IMR-90 (cell line): Measurements from ENCODE around the gene EBLN2. TPM values are rescaled to one million over a fixed set of nuclear protein-coding genes. Genes with fewer than 3 reads are reported as not detected.

Experiments
- ATAC-seq: fragments of 200-7000 bp; cut with Tn5 transposase; 2 replicates; pipeline ENCODE4 v1.9.1; 2020; ENCODE audit warnings: low read depth, mild to moderate bottlenecking, moderate library complexity
- BruUV-seq: library from RNA; stranded (reverse); fragments of 400-500 nt; replicated peaks from 2 replicates; lab custom pipeline; 2021; lab: Mats Ljungman, UMichigan
- CTCF ChIA-PET: fragments of 300-600 bp; formaldehyde crosslinking; extraction: SDS; loops from one replicate; lab custom pipeline; 2021; ENCODE audit warnings: antibody characterized with exemption; lab: Yijun Ruan, JAX
- POLR2A ChIA-PET: fragments of 300-600 bp; sonication (Branson Sonifier 250); formaldehyde crosslinking; loops from one replicate; lab custom pipeline; 2022; ENCODE audit warnings: antibody characterized with exemption; ENCODE audit not compliant: unreplicated experiment; lab: Charles Lee
- DNase-seq: peaks from one replicate; pipeline ENCODE4 v3.0.0; 2013
- H2AFZ ChIP-seq: replicated peaks from 2 replicates; pipeline ENCODE3; 2013; ENCODE audit warnings: low read length, mild to moderate bottlenecking; ENCODE audit not compliant: poor library complexity
- H2AK5ac ChIP-seq: 2 replicates; pipeline ENCODE4 v1.6.1; 2013; ENCODE audit warnings: low read depth, low read length, inconsistent platforms
- H2AK9ac ChIP-seq: replicated peaks from 2 replicates; pipeline ENCODE3; 2013; ENCODE audit warnings: mild to moderate bottlenecking, low read depth, low read length, moderate library complexity; ENCODE audit not compliant: poor library complexity
- H2BK120ac ChIP-seq: 2 replicates; pipeline ENCODE4 v1.6.1; 2013; ENCODE audit warnings: low read depth, low read length, inconsistent platforms
- H2BK15ac ChIP-seq: 3 replicates; pipeline ENCODE4 v1.6.1; 2013; ENCODE audit warnings: low read depth, low read length, inconsistent platforms
- H2BK20ac ChIP-seq: 2 replicates; pipeline ENCODE4 v1.6.1; 2013; ENCODE audit warnings: low read depth, mild to moderate bottlenecking, inconsistent platforms, low read length, moderate library complexity
- H2BK5ac ChIP-seq: 2 replicates; pipeline ENCODE4 v1.6.1; 2013; ENCODE audit warnings: mild to moderate bottlenecking, low read depth, low read length, inconsistent platforms; ENCODE audit not compliant: poor library complexity, severe bottlenecking
- H3K14ac ChIP-seq: replicated peaks from 2 replicates; pipeline ENCODE4 v1.6.1; 2013; ENCODE audit warnings: low read depth, low read length, inconsistent platforms
- H3K18ac ChIP-seq: 2 replicates; pipeline ENCODE4 v1.6.1; 2013; ENCODE audit warnings: low read depth, low read length, control low read depth
- H3K23ac ChIP-seq: 2 replicates; pipeline ENCODE4 v1.6.1; 2013; ENCODE audit warnings: low read depth, low read length, inconsistent platforms
- H3K27ac ChIP-seq: 2 replicates; pipeline ENCODE4 v1.5.1; 2013; ENCODE audit warnings: mild to moderate bottlenecking, control low read depth, low read length; ENCODE audit not compliant: insufficient read depth
- H3K27me3 ChIP-seq: 2 replicates; pipeline ENCODE4 v1.6.1; 2013; ENCODE audit warnings: low read length; ENCODE audit not compliant: control insufficient read depth, insufficient read depth
- H3K36me3 ChIP-seq: 2 replicates; pipeline ENCODE4 v1.6.1; 2013; ENCODE audit warnings: low read length, mixed read lengths; ENCODE audit not compliant: control insufficient read depth, insufficient read depth
- H3K4ac ChIP-seq: 2 replicates; pipeline ENCODE4 v1.6.1; 2013; ENCODE audit warnings: low read depth, low read length, inconsistent platforms
- H3K4me1 ChIP-seq: 2 replicates; pipeline ENCODE4 v1.6.1; 2013; ENCODE audit warnings: low read length, mixed read lengths; ENCODE audit not compliant: control insufficient read depth, insufficient read depth
- H3K4me2 ChIP-seq: 2 replicates; pipeline ENCODE4 v1.6.1; 2013; ENCODE audit warnings: low read depth, mild to moderate bottlenecking, control low read depth, low read length, moderate library complexity
- H3K4me3 ChIP-seq: 2 replicates; pipeline ENCODE4 v1.5.1; 2013; ENCODE audit warnings: low read depth, mild to moderate bottlenecking, control low read depth, low read length, moderate library complexity; ENCODE audit not compliant: insufficient read depth
- H3K56ac ChIP-seq: 2 replicates; pipeline ENCODE4 v1.6.1; 2013; ENCODE audit warnings: low read length, inconsistent platforms; ENCODE audit not compliant: insufficient read depth; ENCODE audit errors: extremely low read depth
- H3K79me1 ChIP-seq, 2 experiments: 2 replicates each; pipeline ENCODE4 v1.6.1; 2013; ENCODE audit warnings: low read length in 2 of 2, inconsistent platforms in 1 of 2, low read depth in 1 of 2
- H3K9ac ChIP-seq: 2 replicates; pipeline ENCODE4 v1.6.1; 2013; ENCODE audit warnings: low read depth, low read length, control low read depth
- H3K9me1 ChIP-seq: 2 replicates; pipeline ENCODE4 v1.6.1; 2013; ENCODE audit warnings: low read length, inconsistent platforms; ENCODE audit not compliant: insufficient read depth
- H3K9me3 ChIP-seq: 2 replicates; pipeline ENCODE4 v1.6.1; 2013; ENCODE audit warnings: low read length; ENCODE audit not compliant: control insufficient read depth, insufficient read depth
- H4K20me1 ChIP-seq: 2 replicates; pipeline ENCODE4 v1.6.1; 2013; ENCODE audit warnings: low read length, inconsistent platforms; ENCODE audit not compliant: insufficient read depth
- H4K5ac ChIP-seq: 2 replicates; pipeline ENCODE4 v1.6.1; 2013; ENCODE audit warnings: mild to moderate bottlenecking, low read depth, low read length, control low read depth
- H4K8ac ChIP-seq, 2 experiments: 2 replicates each; pipeline ENCODE4 v1.6.1; 2013; ENCODE audit warnings: low read depth in 2 of 2, low read length in 2 of 2, control low read depth in 1 of 2, inconsistent platforms in 1 of 2
- H4K91ac ChIP-seq: 2 replicates; pipeline ENCODE4 v1.6.1; 2013; ENCODE audit warnings: low read depth, low read length, inconsistent platforms; ENCODE audit not compliant: insufficient read depth
- BHLHE40 ChIP-seq: fragments of 150-350 bp; IDR thresholded peaks from 2 replicates; pipeline ENCODE4 v1.6.1; 2016; ENCODE audit warnings: mild to moderate bottlenecking, low read depth, low read length
- CEBPB ChIP-seq: IDR thresholded peaks from 2 replicates; pipeline ENCODE4 v1.6.1; 2012; ENCODE audit warnings: low read depth, low read length, improper control_type of control experiment
- CHD1 ChIP-seq: IDR thresholded peaks from 2 replicates; pipeline ENCODE4 v1.6.1; 2012; ENCODE audit warnings: low read depth, low read length, improper control_type of control experiment
- CTCF ChIP-seq: conservative IDR thresholded peaks from 2 replicates; pipeline ENCODE4 v1.5.1; 2012; ENCODE audit warnings: mild to moderate bottlenecking, low read depth, low read length, improper control_type of control experiment
- ELK1 ChIP-seq: fragments of 150-350 bp; IDR thresholded peaks from 2 replicates; pipeline ENCODE4 v1.6.1; 2016; ENCODE audit warnings: low read depth, mild to moderate bottlenecking, low read length, moderate library complexity, borderline replicate concordance
- FOS ChIP-seq: fragments of 150-350 bp; IDR thresholded peaks from 2 replicates; pipeline ENCODE4 v1.6.1; 2016; ENCODE audit warnings: low read depth, low read length
- MAFK ChIP-seq: IDR thresholded peaks from 2 replicates; pipeline ENCODE4 v1.6.1; 2012; ENCODE audit warnings: low read depth, low read length, improper control_type of control experiment
- MAZ ChIP-seq: IDR thresholded peaks from 2 replicates; pipeline ENCODE4 v1.6.1; 2012; ENCODE audit warnings: low read depth, mild to moderate bottlenecking, low read length, improper control_type of control experiment, moderate library complexity, borderline replicate concordance
- MXI1 ChIP-seq: IDR thresholded peaks from 2 replicates; pipeline ENCODE4 v1.6.1; 2012; ENCODE audit warnings: low read depth, mild to moderate bottlenecking, low read length, moderate library complexity, borderline replicate concordance
- NFE2L2 ChIP-seq: fragments of 150-350 bp; IDR thresholded peaks from 2 replicates; pipeline ENCODE4 v1.6.1; 2016; ENCODE audit warnings: low read depth, mild to moderate bottlenecking, low read length
- POLR2A ChIP-seq: IDR thresholded peaks from 2 replicates; pipeline ENCODE4 v1.6.1; 2012; ENCODE audit warnings: mild to moderate bottlenecking, low read depth, low read length
- RAD21 ChIP-seq: IDR thresholded peaks from 2 replicates; pipeline ENCODE4 v1.6.1; 2012; ENCODE audit warnings: low read length, improper control_type of control experiment
- RCOR1 ChIP-seq: IDR thresholded peaks from 2 replicates; pipeline ENCODE4 v1.6.1; 2012; ENCODE audit warnings: mild to moderate bottlenecking, low read length, improper control_type of control experiment; ENCODE audit not compliant: insufficient replicate concordance
- RFX5 ChIP-seq: IDR thresholded peaks from 2 replicates; pipeline ENCODE4 v1.8.0; 2012; ENCODE audit warnings: low read depth, mild to moderate bottlenecking, low read length, moderate library complexity
- SMC3 ChIP-seq: fragments of 150-350 bp; IDR thresholded peaks from 2 replicates; pipeline ENCODE4 v1.6.1; 2016; ENCODE audit warnings: low read depth, mild to moderate bottlenecking, antibody characterized with exemption, low read length, moderate library complexity
- USF2 ChIP-seq: fragments of 150-350 bp; IDR thresholded peaks from 2 replicates; pipeline ENCODE4 v1.6.1; 2017; ENCODE audit warnings: mild to moderate bottlenecking, antibody characterized with exemption, low read length, low read depth
- WGBS, 2 experiments: methylation state at CpG; one replicate each; pipeline versions ENCODE4 v1.1.5 to v1.1.7; 2013; ENCODE audit warnings: missing lambda C conversion rate in 2 of 2; ENCODE audit not compliant: insufficient read length in 1 of 2; ENCODE audit errors: extremely low coverage in 2 of 2; 5-methylcytosine and 5-hydroxymethylcytosine counted together
- dilution Hi-C: fragments of 300-500 bp; cut with HindIII; formaldehyde crosslinking; loops from one replicate; pipeline ENCODE4 v1.14.3; 2018; ENCODE audit warnings: low sequenced_read_pairs; ENCODE audit not compliant: unreplicated experiment
- in situ Hi-C: fragments of 300-500 bp; cut with MboI; formaldehyde crosslinking; loops from 3 replicates; pipeline ENCODE4 v1.14.3; 2019; ENCODE audit warnings: low sequenced_read_pairs, inconsistent platforms, mixed read lengths
- intact Hi-C: fragments of 100-400 bp; cut with micrococcal nuclease; formaldehyde crosslinking; loops from 2 replicates; pipeline ENCODE4 v1.10.0; 2022
- polyA plus RNA-seq, 3 experiments: library from polyadenylated mRNA; depleted of rRNA; stranded (reverse); fragments of >200 nt; gene quantifications; 2 replicates each; pipeline ENCODE4 v1.2.3, GENCODE V29; 2012; ENCODE audit warnings: low replicate concordance in 1 of 3
- total RNA-seq: library from RNA; depleted of rRNA; stranded (reverse); fragments of >200 nt; gene quantifications from 2 replicates; pipeline ENCODE4 v1.2.3, GENCODE V29; 2012

Gene EBLN2
- total and polyA plus RNA-seq, 2 of the 4 experiments (the other 2 are of a cell fraction): 2.5 to 7.7 TPM

DNA sequence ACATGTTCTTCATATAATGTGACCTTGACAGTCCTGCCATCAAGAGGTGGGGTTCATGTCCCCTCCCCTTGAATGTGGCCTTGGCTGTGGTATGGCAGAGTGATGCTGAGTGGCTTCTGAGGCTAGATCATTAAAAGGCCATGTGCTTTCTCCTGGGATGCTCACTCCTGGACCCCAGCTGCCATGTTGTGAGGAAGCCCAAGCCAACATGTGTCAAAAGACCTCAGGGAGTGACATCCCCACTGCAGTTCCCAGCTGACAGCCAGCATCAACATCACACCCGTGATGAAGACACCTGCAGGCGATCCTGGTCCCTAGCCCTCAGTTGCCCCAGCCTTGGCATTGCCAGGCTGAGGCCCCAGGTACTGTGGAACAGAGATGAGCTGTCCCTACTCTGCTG lies 36.6 kb downstream of the EBLN2 start:
- H3K4me2 ChIP-seq: no peak overlapping the region
- dilution Hi-C loops (no loop called here), intact Hi-C loops (loop anchor here (5.0 kb wide), 1 partner anchor 754 kb away; no protein-coding TSS in a partner anchor), in situ Hi-C loops (loop anchor here (25.0 kb wide), 2 partner anchors 661 to 1211 kb away; partner anchors contain the start of gene RYBP)
- DNase-seq (no peak), ATAC-seq (no peak)
- H3K79me1 ChIP-seq: no peaks in the 10 kb centered on the region
- H3K36me3 ChIP-seq: no peaks in the 10 kb centered on the region
- ChIA-PET POLR2A (no interaction called here), CTCF (no interaction called here)
- H2BK120ac ChIP-seq: no peak overlapping the region
- H3K4ac ChIP-seq: no peak overlapping the region
- no peak overlapping the region for H2BK15ac ChIP-seq
- H3K56ac ChIP-seq: no peak overlapping the region
- no peak overlapping the region for H3K14ac ChIP-seq
- no peak overlapping the region for H2AFZ ChIP-seq
- H3K27me3 ChIP-seq: peaks cover 7% of the 10 kb centered on the region; the same call in 1 of the 2 replicates
- 0 out of 2 replicates have a peak, but pooled peaks cover 2% of the 10 kb centered on the region for H3K9me3 ChIP-seq
- H3K4me1 ChIP-seq: no peaks in the 10 kb centered on the region
- no CpG with 5 or more reads among the region's 2 CpGs for WGBS, 2 experiments
- H2AK5ac ChIP-seq: no peak overlapping the region
- no peak overlapping the region for H2BK20ac ChIP-seq
- no peaks in the 10 kb centered on the region for H4K20me1 ChIP-seq
- H3K4me3 ChIP-seq: no peak overlapping the region
- no peak overlapping the region for H3K27ac ChIP-seq
- BruUV-seq: no TSS peak
- no peak overlapping the region for H4K8ac ChIP-seq
- no peaks in the 10 kb centered on the region for H3K9me1 ChIP-seq
- no peak overlapping the region for H2BK5ac ChIP-seq
- H4K91ac ChIP-seq: no peak overlapping the region
- no peak overlapping the region for H3K23ac ChIP-seq
- H2AK9ac ChIP-seq: no peak overlapping the region
- no peak overlapping the region for H3K9ac ChIP-seq
- H4K5ac ChIP-seq: no peak overlapping the region
- no peak for TF ChIP-seq RCOR1
- no peak for TF ChIP-seq ELK1
- no peak for TF ChIP-seq MAZ
- no peak for TF ChIP-seq RAD21
- no peak for TF ChIP-seq MXI1
- TF ChIP-seq MAFK: no peak
- no peak for TF ChIP-seq CEBPB
- no peak for TF ChIP-seq USF2
- no peak for TF ChIP-seq RFX5
- no peak for TF ChIP-seq CTCF
- no peak for TF ChIP-seq SMC3
- TF ChIP-seq BHLHE40: no peak
- TF ChIP-seq FOS: no peak
- no peak for TF ChIP-seq NFE2L2
- TF ChIP-seq CHD1: no peak
- TF ChIP-seq POLR2A: no peak
- no peak overlapping the region for H3K18ac ChIP-seq
